Caco-2 (cell line): ENCODE data around the gene ITGA2B. TPM values are rescaled to one million over a fixed set of nuclear protein-coding genes. Genes with fewer than 3 reads are reported as not detected.
"Not testable (repeated sequence)": the region's sequence is repeated elsewhere in the genome, so short reads cannot be mapped to it uniquely, and the experiment has no call there.

Source experiments
- BruUV-seq: library from RNA; stranded (reverse); fragments of 400-500 nt; replicated peaks from 2 replicates; lab custom pipeline; 2021; lab: Mats Ljungman, UMichigan
- CTCF ChIA-PET: fragments of 300-600 bp; sonication (Branson Sonifier 250); formaldehyde crosslinking; loops from one replicate; lab custom pipeline; 2022; ENCODE audit warnings: antibody characterized with exemption; lab: Charles Lee
- POLR2A ChIA-PET: fragments of 300-600 bp; sonication (Branson Sonifier 250); formaldehyde crosslinking; loops from one replicate; lab custom pipeline; 2022; ENCODE audit warnings: antibody characterized with exemption; lab: Charles Lee
- DNase-seq, 2 experiments: peaks; one replicate each; pipeline versions ENCODE4 v3.0.0 to v3.0.0-alpha.2; 2020 to 2022
- H3K27me3 ChIP-seq: replicated peaks from 2 replicates; pipeline ENCODE4 v1.6.0; 2011; ENCODE audit warnings: low read length; ENCODE audit not compliant: control insufficient read depth, insufficient read depth
- H3K36me3 ChIP-seq: 2 replicates; pipeline ENCODE4 v1.5.1; 2011; ENCODE audit warnings: low read length; ENCODE audit not compliant: control insufficient read depth, insufficient read depth
- H3K4me1 ChIP-seq: fragments of 250-450 bp; sonication (Bioruptor Pico); 2 replicates; pipeline ENCODE4 v1.5.1; 2020; ENCODE audit warnings: mild to moderate bottlenecking
- H3K4me3 ChIP-seq: 2 replicates; pipeline ENCODE4 v1.5.1; 2011; ENCODE audit warnings: low read depth, mild to moderate bottlenecking, control low read depth, low read length
- H3K9me3 ChIP-seq: fragments of 250-450 bp; sonication (Bioruptor Pico); 2 replicates; pipeline ENCODE4 v1.5.1; 2020; ENCODE audit warnings: mild to moderate bottlenecking, moderate library complexity
- H3K27ac Mint-ChIP-seq: one replicate; pipeline ENCODE4 v1.8.0; 2022; ENCODE audit warnings: mixed read lengths; ENCODE audit not compliant: unreplicated experiment
- H3K27me3 Mint-ChIP-seq: one replicate; pipeline ENCODE4 v1.8.0; 2022; ENCODE audit warnings: mixed read lengths; ENCODE audit not compliant: insufficient read depth, unreplicated experiment
- H3K36me3 Mint-ChIP-seq: one replicate; pipeline ENCODE4 v1.8.0; 2022; ENCODE audit warnings: mild to moderate bottlenecking, mixed read lengths; ENCODE audit not compliant: insufficient read depth, unreplicated experiment
- H3K4me1 Mint-ChIP-seq: one replicate; pipeline ENCODE4 v1.8.0; 2022; ENCODE audit warnings: low read depth, mixed read lengths; ENCODE audit not compliant: unreplicated experiment
- H3K4me3 Mint-ChIP-seq: one replicate; pipeline ENCODE4 v1.8.0; 2022; ENCODE audit warnings: mild to moderate bottlenecking, moderate library complexity, mixed read lengths; ENCODE audit not compliant: unreplicated experiment
- H3K9me3 Mint-ChIP-seq: one replicate; pipeline ENCODE4 v1.8.0; 2022; ENCODE audit warnings: mixed read lengths; ENCODE audit not compliant: unreplicated experiment
- CTCF ChIP-seq, 2 experiments: fragments of 200-600 bp in 1 of 2; IDR thresholded peaks; 1 replicate in 1 of 2; 2 replicates in 1 of 2; pipeline versions ENCODE4 v1.5.1 to v1.8.0; 2011 to 2022; ENCODE audit warnings: antibody characterized with exemption in 1 of 2, control low read depth in 1 of 2, inconsistent platforms in 1 of 2, low read depth in 1 of 2, low read length in 1 of 2, mild to moderate bottlenecking in 1 of 2, moderate library complexity in 1 of 2; ENCODE audit not compliant: insufficient read depth in 1 of 2, severe bottlenecking in 1 of 2, unreplicated experiment in 1 of 2
- intact Hi-C: fragments of 100-400 bp; cut with micrococcal nuclease; formaldehyde crosslinking; loops from one replicate; pipeline ENCODE4 v1.10.0; 2022; ENCODE audit not compliant: unreplicated experiment
- total RNA-seq: library from RNA; stranded (reverse); gene quantifications from 2 replicates; pipeline ENCODE4 v1.2.3, GENCODE V29; 2022

ITGA2B gene
- total RNA-seq, 1 experiment from 2014 or later: 6.9 TPM

- H3K36me3 ChIP-seq: no peaks in the 10 kb centered on the region
- Mint-ChIP-seq H3K9me3 (no peaks in the 10 kb centered on the region), H3K27me3 (peaks cover 4% of the 10 kb centered on the region), H3K4me1 (no peaks in the 10 kb centered on the region), H3K36me3 (no peaks in the 10 kb centered on the region), H3K27ac (no peak overlapping the region), H3K4me3 (no peak overlapping the region)
- H3K4me1 ChIP-seq: no peaks in the 10 kb centered on the region
- no peak for TF ChIP-seq CTCF (IDR thresholded peaks at IDR 0.05; ENCODE audit: insufficient read depth in 1 of 2, low read depth in 1 of 2, low read length in 1 of 2, severe bottlenecking in 1 of 2, unreplicated experiment in 1 of 2)
- H3K4me3 ChIP-seq: no peak overlapping the region
- intact Hi-C loops: no loop called here
- H3K9me3 ChIP-seq: no peaks in the 10 kb centered on the region
- ChIA-PET CTCF (interaction anchor here (0.8 to 1.3 kb wide), 4 partner anchors 10 to 19 kb away, joined by 3 to 11 read pairs (median 7); partner anchors contain the start of gene FAM171A2), POLR2A (no interaction called here)
- no peaks in the 10 kb centered on the region for H3K27me3 ChIP-seq
- no TSS peak for BruUV-seq
- DNase-seq: no peak
Observed at GRCh38 chr17:44375196-44376017, 14.0 kb downstream of the ITGA2B start.

GRCh38 chr17:44374306-44375195 lies 14.9 kb downstream of the ITGA2B start:
- Mint-ChIP-seq H3K36me3 (no peaks in the 10 kb centered on the region), H3K4me1 (no peaks in the 10 kb centered on the region), H3K27me3 (peaks cover 4% of the 10 kb centered on the region), H3K9me3 (no peaks in the 10 kb centered on the region), H3K27ac (no peak overlapping the region), H3K4me3 (no peak overlapping the region)
- Histone ChIP-seq H3K27me3 (no peaks in the 10 kb centered on the region), H3K9me3 (no peaks in the 10 kb centered on the region), H3K4me3 (no peak overlapping the region), H3K36me3 (no peaks in the 10 kb centered on the region), H3K4me1 (no peaks in the 10 kb centered on the region)
- POLR2A ChIA-PET: no interaction called here
- intact Hi-C loops: no loop called here
- DNase-seq: no peak
- CTCF ChIA-PET: no interaction called here
- TF ChIP-seq CTCF (IDR thresholded peaks at IDR 0.05; ENCODE audit: insufficient read depth in 1 of 2, low read depth in 1 of 2, low read length in 1 of 2, severe bottlenecking in 1 of 2, unreplicated experiment in 1 of 2): no peak
- no TSS peak for BruUV-seq

GRCh38 chr17:44372036-44372435 lies 17.4 kb downstream of the ITGA2B start:
- no TSS peak for BruUV-seq
- H3K36me3 Mint-ChIP-seq: no peaks in the 10 kb centered on the region
- no peaks in the 10 kb centered on the region for H3K9me3 Mint-ChIP-seq
- H3K4me3 ChIP-seq: no peak overlapping the region
- ChIA-PET CTCF (interaction anchor here (1.0 to 1.6 kb wide), 2 partner anchors 9 to 13 kb away, joined by 4 to 5 read pairs; partner anchors contain the start of gene FAM171A2), POLR2A (interaction anchor here (0.5 kb wide), 1 partner anchor 361 kb away, joined by 4 read pairs; no protein-coding TSS in a partner anchor)
- H3K27me3 Mint-ChIP-seq: peaks cover 3% of the 10 kb centered on the region
- no peaks in the 10 kb centered on the region for H3K4me1 ChIP-seq
- no peak overlapping the region for H3K4me3 Mint-ChIP-seq
- no peak for DNase-seq
- intact Hi-C loops: no loop called here
- no peaks in the 10 kb centered on the region for H3K27me3 ChIP-seq
- no peaks in the 10 kb centered on the region for H3K9me3 ChIP-seq
- H3K4me1 Mint-ChIP-seq: no peaks in the 10 kb centered on the region
- no peaks in the 10 kb centered on the region for H3K36me3 ChIP-seq
- no peak for TF ChIP-seq CTCF (IDR thresholded peaks at IDR 0.05; ENCODE audit: insufficient read depth in 1 of 2, low read depth in 1 of 2, low read length in 1 of 2, severe bottlenecking in 1 of 2, unreplicated experiment in 1 of 2)
- no peak overlapping the region for H3K27ac Mint-ChIP-seq

GRCh38 chr17:44369414-44370023 lies 19.9 kb downstream of the ITGA2B start:
- H3K4me1 ChIP-seq, POLR2A ChIA-PET, H3K9me3 ChIP-seq, DNase-seq, H3K27ac Mint-ChIP-seq, H3K27me3 Mint-ChIP-seq, intact Hi-C loops, H3K27me3 ChIP-seq, H3K36me3 Mint-ChIP-seq, H3K4me3 ChIP-seq, BruUV-seq, H3K36me3 ChIP-seq, H3K4me1 Mint-ChIP-seq, H3K9me3 Mint-ChIP-seq, H3K4me3 Mint-ChIP-seq: not testable (repeated sequence)
- CTCF ChIA-PET: interaction anchor here (0.6 to 1.5 kb wide), 3 partner anchors 16 to 246 kb away, joined by 3 to 7 read pairs (median 5); partner anchors contain the start of gene HDAC5
